Osteoblast (primary cell): Measurements from ENCODE around the gene VPS13D. TPM values are rescaled to one million over a fixed set of nuclear protein-coding genes. Genes with fewer than 3 reads are reported as not detected.

Experiments
- DNase-seq: peaks from one replicate; pipeline ENCODE4 v3.0.0; 2011; ENCODE audit warnings: low spot score, mixed read lengths; ENCODE audit not compliant: insufficient read length; ENCODE audit errors: missing footprints
- H2AFZ ChIP-seq: 2 replicates; pipeline ENCODE4 v1.6.0; 2011; ENCODE audit warnings: mild to moderate bottlenecking, low read length
- H3K27ac ChIP-seq: 2 replicates; pipeline ENCODE4 v1.5.1; 2011; ENCODE audit warnings: mild to moderate bottlenecking, low read depth, low read length, moderate library complexity
- H3K27me3 ChIP-seq: 2 replicates; pipeline ENCODE4 v1.6.0; 2012; ENCODE audit warnings: mild to moderate bottlenecking, control low read depth, inconsistent platforms, low read length, moderate library complexity; ENCODE audit not compliant: insufficient read depth
- H3K36me3 ChIP-seq: 2 replicates; pipeline ENCODE4 v1.5.1; 2011; ENCODE audit warnings: mild to moderate bottlenecking, low read length, control low read depth, moderate library complexity; ENCODE audit not compliant: insufficient read depth
- H3K4me1 ChIP-seq: 2 replicates; pipeline ENCODE4 v1.5.1; 2011; ENCODE audit warnings: mild to moderate bottlenecking, low read length, control low read depth, moderate library complexity; ENCODE audit not compliant: insufficient read depth
- H3K4me2 ChIP-seq: 2 replicates; pipeline ENCODE4 v1.6.0; 2011; ENCODE audit warnings: mild to moderate bottlenecking, low read length; ENCODE audit not compliant: insufficient read depth
- H3K4me3 ChIP-seq: fragments of 200-600 bp; sonication (generic); 3 replicates; pipeline ENCODE4 v1.5.1; 2012; ENCODE audit warnings: mild to moderate bottlenecking, low read length, inconsistent platforms; ENCODE audit not compliant: insufficient read depth
- H3K79me2 ChIP-seq: 2 replicates; pipeline ENCODE4 v1.6.0; 2012; ENCODE audit warnings: mild to moderate bottlenecking, low read length, control low read depth, inconsistent platforms; ENCODE audit not compliant: insufficient read depth
- H3K9me3 ChIP-seq: 2 replicates; pipeline ENCODE4 v1.5.1; 2011; ENCODE audit warnings: low read depth, low read length, control low read depth
- H4K20me1 ChIP-seq: 2 replicates; pipeline ENCODE4 v1.6.0; 2012; ENCODE audit warnings: mild to moderate bottlenecking, low read length, control low read depth; ENCODE audit not compliant: insufficient read depth
- total RNA-seq: library from RNA; depleted of rRNA; stranded (reverse); fragments of >200 nt; gene quantifications from 2 replicates; pipeline ENCODE4 v1.2.3, GENCODE V29; 2012
- TF ChIP-seq, protein P1 (sequence below): IDR thresholded peaks from 2 replicates; pipeline ENCODE4 v1.5.1; 2011; ENCODE audit warnings: mild to moderate bottlenecking, low read depth, low read length, moderate library complexity; ENCODE audit errors: extremely low read depth

The VPS13D gene
- total RNA-seq, 1 donor = 48.5 TPM

DNA sequence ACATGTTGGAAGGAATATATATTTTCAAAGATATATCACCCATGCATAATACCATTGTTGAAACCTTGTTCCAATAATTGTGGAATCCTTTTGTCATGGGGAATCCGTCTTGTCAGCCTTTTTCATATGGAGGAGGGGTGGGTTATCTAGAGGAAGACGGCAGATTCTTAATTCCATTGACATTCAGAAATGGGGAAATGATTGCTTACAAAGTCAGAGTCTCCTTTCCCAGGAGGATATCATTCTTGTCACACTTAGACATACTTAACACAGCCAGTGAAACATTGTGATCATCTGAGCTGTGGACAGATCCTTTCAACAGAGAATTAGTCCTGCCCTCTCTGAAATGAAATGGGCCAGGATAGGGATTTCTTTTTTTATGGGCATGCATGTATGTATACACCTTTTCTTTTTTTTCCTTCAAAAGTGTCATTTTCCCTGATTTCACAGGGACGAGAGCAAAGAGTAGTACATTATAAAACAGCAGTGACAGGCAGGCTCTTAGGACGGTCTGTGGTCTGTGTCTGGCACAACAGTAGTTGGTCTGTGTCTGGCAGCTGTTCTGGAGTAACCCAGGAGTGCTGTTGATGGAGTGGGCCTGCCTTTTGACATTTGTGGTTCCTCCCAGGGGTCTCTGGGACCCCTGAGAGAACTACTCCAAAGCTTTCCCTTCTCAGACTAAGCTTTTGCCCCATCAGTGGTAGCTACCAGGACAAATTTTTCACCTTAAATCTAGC lies 50.1 kb downstream of the VPS13D start:
- Histone ChIP-seq H3K79me2 (peaks cover 8% of the 10 kb centered on the region), H3K9me3 (no peaks in the 10 kb centered on the region), H3K4me3 (no peak overlapping the region), H3K4me1 (no peaks in the 10 kb centered on the region), H4K20me1 (no peaks in the 10 kb centered on the region), H3K27me3 (no peaks in the 10 kb centered on the region), H2AFZ (no peak overlapping the region), H3K36me3 (peaks cover 62% of the 10 kb centered on the region), H3K4me2 (no peak overlapping the region), H3K27ac (no peak overlapping the region)
- TF ChIP-seq, protein P1, sequence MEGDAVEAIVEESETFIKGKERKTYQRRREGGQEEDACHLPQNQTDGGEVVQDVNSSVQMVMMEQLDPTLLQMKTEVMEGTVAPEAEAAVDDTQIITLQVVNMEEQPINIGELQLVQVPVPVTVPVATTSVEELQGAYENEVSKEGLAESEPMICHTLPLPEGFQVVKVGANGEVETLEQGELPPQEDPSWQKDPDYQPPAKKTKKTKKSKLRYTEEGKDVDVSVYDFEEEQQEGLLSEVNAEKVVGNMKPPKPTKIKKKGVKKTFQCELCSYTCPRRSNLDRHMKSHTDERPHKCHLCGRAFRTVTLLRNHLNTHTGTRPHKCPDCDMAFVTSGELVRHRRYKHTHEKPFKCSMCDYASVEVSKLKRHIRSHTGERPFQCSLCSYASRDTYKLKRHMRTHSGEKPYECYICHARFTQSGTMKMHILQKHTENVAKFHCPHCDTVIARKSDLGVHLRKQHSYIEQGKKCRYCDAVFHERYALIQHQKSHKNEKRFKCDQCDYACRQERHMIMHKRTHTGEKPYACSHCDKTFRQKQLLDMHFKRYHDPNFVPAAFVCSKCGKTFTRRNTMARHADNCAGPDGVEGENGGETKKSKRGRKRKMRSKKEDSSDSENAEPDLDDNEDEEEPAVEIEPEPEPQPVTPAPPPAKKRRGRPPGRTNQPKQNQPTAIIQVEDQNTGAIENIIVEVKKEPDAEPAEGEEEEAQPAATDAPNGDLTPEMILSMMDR = no peak
- no peak for DNase-seq

DNA sequence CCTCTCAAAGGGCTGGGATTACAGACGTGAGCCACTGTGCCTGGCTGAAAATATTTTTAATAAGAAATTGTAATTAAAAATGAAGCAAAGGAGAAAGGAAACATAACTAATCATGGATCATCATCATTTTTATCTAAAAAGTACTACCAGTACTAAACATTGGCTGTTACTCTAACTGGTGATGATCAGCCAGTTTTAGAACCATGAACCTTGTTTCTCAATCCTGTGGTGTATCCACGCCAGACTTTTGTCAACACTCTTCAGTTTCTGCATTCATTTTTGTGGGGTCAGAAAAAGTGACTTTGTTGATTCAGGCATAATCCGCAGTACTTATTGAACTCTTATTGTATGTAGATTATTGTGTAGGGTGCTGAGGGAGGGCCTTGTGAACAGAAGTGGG lies 52.3 kb downstream of the VPS13D start:
- DNase-seq = no peak
- Histone ChIP-seq H3K79me2 (peaks cover 21% of the 10 kb centered on the region), H3K4me1 (peaks cover 10% of the 10 kb centered on the region), H3K27ac (no peak overlapping the region), H3K27me3 (no peaks in the 10 kb centered on the region), H3K36me3 (peaks cover 48% of the 10 kb centered on the region), H3K9me3 (no peaks in the 10 kb centered on the region), H3K4me2 (no peak overlapping the region), H3K4me3 (no peak overlapping the region), H2AFZ (no peak overlapping the region), H4K20me1 (no peaks in the 10 kb centered on the region)
- TF ChIP-seq, protein P1 = no peak

DNA sequence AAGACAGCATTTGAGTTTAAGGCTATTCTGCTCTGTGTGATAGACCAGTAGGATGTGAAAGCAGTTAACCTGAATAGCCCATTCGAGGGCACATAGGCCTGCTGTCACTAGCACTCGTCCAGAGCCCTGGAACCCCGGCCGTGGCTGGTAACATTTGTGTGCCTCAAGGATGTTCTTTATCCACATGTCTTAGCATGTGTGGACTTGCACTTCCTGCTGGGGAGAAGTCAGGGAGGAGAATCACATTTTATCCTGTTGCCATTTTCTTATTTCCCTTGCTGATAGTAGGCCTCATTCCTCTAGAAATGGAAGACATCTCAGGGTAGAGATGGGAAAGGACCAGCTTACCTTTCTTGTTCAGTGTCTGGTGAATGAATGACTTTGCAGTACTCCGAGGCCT lies 54.7 kb downstream of the VPS13D start:
- DNase-seq = peak; percentile 10
- H3K4me1 ChIP-seq = peaks cover 13% of the 10 kb centered on the region
- H3K4me2 ChIP-seq = no peak overlapping the region
- H2AFZ ChIP-seq = no peak overlapping the region
- peak overlapping the region; percentile 1 for H3K27ac ChIP-seq
- H4K20me1 ChIP-seq = no peaks in the 10 kb centered on the region
- no peaks in the 10 kb centered on the region for H3K27me3 ChIP-seq
- no peaks in the 10 kb centered on the region for H3K9me3 ChIP-seq
- H3K79me2 ChIP-seq = peaks cover 32% of the 10 kb centered on the region
- no peak overlapping the region for H3K4me3 ChIP-seq
- TF ChIP-seq, protein P1 = no peak
- H3K36me3 ChIP-seq = peaks cover 33% of the 10 kb centered on the region

DNA sequence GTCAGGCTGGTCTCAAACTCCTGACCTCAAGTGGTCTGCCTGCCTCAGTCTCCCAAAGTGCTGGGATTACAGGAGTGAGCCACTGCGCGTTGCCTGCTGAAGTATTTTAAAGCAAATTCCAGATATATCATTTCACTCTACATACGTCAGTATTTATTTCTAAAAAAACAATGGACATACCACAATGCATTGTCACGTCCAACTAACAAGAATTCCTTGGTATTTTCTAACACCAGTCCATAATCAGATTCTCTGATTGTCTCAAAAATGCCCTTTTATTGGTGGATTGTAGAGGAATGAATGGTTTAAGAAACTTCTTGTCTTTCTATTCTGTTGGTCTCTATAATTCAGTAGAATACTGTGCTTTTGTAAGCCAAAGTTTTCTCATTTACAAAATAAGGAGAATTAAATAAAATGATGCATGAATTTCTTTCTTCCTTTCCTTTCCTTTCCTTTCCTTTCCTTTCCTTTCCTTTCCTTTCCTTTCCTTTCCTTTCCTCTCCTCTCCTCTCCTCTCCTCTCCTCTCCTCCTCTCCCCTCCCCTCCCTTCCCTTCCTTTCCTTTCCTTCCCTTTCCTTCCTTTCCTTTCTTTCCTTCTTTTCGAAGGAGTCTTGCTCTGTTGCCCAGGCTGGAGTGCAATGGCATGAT lies 55.8 kb downstream of the VPS13D start:
- Histone ChIP-seq H3K27me3 (no peaks in the 10 kb centered on the region), H2AFZ (no peak overlapping the region), H3K4me3 (no peak overlapping the region), H3K36me3 (peaks cover 36% of the 10 kb centered on the region), H3K9me3 (no peaks in the 10 kb centered on the region), H3K4me2 (peak overlapping the region; percentile 22), H3K4me1 (peaks cover 13% of the 10 kb centered on the region), H3K79me2 (peaks cover 32% of the 10 kb centered on the region), H4K20me1 (no peaks in the 10 kb centered on the region), H3K27ac (peak overlapping the region; percentile 63)
- TF ChIP-seq, protein P1 = no peak
- DNase-seq = peak; percentile 84
